GM12801 (cell line): ENCODE measurements around the gene GPC5.

Experiments used
- TF ChIP-seq, protein P1 (sequence below): IDR thresholded peaks from one replicate; pipeline ENCODE4 v1.5.1; 2011; ENCODE audit warnings: control low read depth; ENCODE audit not compliant: insufficient read length; ENCODE audit errors: extremely low read depth

Gene GPC5

DNA sequence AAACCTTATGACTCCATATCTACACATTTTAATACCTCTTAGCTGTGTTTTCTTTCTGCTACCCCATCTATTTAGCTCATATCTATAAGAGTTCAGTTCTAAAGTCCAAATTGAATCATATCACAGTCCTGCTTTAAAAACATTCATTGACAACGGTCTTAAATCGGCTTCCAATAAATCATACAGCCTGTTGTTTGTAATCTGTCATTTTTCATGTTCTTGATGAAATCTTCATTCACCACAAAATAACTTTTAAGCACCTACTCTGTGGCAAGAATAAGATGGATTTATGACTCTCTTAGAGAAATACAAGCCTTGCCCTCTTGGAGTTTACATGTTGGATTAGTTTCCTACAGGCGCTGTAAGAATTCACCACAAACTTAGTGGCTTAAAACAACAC is 1377.2 kb downstream of the GPC5 start:
- TF ChIP-seq, protein P1, sequence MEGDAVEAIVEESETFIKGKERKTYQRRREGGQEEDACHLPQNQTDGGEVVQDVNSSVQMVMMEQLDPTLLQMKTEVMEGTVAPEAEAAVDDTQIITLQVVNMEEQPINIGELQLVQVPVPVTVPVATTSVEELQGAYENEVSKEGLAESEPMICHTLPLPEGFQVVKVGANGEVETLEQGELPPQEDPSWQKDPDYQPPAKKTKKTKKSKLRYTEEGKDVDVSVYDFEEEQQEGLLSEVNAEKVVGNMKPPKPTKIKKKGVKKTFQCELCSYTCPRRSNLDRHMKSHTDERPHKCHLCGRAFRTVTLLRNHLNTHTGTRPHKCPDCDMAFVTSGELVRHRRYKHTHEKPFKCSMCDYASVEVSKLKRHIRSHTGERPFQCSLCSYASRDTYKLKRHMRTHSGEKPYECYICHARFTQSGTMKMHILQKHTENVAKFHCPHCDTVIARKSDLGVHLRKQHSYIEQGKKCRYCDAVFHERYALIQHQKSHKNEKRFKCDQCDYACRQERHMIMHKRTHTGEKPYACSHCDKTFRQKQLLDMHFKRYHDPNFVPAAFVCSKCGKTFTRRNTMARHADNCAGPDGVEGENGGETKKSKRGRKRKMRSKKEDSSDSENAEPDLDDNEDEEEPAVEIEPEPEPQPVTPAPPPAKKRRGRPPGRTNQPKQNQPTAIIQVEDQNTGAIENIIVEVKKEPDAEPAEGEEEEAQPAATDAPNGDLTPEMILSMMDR: no peak

DNA sequence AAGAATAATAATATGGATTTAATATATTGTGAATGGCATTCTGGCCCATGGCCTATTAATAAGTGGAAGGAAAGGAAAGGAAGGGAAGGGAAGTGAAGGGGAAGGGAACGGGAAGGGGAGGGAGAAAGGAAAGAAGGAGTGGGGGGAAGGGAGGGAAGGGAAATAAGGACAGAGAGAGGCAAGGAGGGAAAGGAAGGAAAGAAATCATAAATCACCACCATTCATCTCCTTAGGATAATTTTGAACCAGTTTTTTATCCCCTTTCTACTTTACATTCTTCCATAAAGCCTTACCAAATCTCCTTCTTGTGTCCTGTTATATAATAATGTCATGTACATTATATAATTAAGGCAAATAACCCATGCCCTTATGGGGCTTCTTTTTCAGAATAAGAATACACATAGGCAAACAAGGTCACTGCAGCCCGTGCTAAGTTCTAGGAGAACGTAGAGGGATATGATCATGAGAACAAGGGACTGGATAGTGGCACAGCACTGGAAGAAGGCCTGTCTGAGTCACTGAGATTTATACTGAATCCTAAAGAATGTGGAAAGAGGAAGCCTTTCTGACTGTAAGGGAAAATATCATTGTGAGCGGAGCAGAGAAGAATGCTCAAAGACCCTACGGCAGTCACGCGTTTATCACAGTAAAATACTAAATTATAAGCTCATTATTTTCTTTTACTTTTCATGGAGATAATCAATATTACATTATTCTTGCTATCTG is 1383.7 kb downstream of the GPC5 start:
- TF ChIP-seq, protein P1: no peak

DNA sequence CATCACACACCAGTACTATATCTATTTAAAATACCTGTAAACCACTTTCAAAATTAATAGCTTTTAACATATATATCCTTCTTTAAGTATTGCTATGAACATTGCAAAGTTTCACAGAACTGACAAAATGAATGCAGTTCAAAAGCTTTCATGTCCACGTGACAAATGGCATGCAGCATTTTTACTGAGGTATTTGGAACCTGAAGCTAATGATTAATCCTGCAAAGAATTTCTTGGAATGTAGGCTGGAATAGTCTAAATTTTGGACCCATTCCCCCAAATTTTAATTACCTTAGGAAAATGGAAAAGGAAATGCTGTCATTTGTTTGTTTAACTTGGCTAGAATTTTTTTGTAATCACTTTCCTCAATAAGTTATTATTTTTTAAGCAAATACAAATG is 1404.4 kb downstream of the GPC5 start:
- TF ChIP-seq, protein P1: no peak

DNA sequence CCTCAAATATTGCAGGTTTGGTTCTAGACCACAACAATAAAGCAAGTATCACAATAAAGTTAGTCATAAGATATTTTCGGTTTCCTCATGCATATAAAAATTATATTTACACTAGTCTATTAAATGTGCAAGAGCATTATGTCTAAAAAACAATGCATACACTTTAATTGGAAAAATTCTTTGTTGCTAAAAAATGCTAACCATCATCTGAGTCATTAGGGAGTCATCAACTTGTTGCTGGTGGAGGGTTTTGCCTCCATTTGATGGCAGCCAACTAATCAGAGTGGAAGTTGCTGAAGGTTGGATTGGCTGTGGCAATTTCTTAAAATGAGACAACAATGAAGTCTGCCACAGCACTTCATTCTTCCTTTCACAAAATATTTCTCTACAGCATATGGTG is 1405.9 kb downstream of the GPC5 start:
- TF ChIP-seq, protein P1: no peak

DNA sequence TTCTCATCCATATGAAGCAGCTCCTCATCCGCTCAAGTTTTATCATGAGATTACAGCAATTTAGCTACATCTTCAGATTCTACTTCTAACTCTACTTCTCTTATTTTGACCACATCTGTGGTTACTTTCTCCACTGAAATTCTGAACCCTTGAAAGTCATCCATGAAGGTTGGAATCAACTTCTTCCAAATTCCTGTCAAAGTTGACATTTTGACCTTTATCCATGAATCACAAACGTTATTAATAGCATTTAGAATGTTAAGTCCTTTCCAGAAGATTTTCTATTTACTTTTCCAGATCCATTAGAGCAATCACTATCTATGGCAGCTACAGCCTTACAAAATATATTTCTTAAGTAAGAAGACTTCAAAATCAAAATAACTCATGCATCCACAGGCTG is 1406.5 kb downstream of the GPC5 start:
- TF ChIP-seq, protein P1: no peak

DNA sequence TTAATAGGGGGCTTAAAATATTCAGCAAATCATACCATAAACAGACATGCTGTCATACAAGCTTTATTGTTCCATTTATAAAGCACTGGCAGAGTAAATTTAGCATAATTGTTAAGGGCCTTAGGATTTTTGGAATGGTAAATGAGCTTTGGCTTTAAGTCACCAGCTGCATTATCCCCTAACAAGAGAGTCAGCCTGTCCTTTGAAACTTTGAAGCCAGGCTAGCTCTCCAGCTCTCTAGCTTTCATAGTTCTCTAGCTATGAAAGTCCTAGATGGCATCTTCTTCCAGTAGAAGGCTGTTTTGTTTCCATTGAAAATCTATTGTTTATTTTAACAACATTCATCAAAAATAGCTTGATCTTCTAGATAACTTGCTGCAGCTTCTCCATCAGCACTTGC is 1407.3 kb downstream of the GPC5 start:
- TF ChIP-seq, protein P1: no peak

DNA sequence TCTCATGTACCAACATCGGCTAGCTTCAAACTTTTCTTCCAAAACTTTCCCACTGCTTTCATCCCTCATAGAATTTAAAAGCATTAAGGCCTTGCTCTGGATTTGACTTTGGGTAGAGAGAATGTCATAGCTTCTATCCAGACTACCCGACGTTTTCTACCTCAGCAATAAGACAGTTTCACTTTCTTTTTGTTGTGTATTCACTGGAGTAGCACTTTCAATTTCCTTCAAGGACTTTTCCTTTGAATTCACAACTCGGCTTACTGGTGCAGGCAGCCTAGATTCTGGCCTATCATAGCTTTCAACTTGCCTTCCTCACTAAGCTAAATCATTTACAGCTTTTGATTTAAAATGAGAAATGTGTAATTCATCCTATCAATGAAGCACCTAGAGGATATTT is 1407.8 kb downstream of the GPC5 start:
- TF ChIP-seq, protein P1: no peak
